Measurements from ENCODE around the gene TMEM255A. TPM values are rescaled to one million over a fixed set of nuclear protein-coding genes. Genes with fewer than 3 reads are reported as not detected.

The TMEM255A gene
- total and polyA plus RNA-seq, 2 experiments from 2014 or later = 0.21 to 0.28 TPM

DNA sequence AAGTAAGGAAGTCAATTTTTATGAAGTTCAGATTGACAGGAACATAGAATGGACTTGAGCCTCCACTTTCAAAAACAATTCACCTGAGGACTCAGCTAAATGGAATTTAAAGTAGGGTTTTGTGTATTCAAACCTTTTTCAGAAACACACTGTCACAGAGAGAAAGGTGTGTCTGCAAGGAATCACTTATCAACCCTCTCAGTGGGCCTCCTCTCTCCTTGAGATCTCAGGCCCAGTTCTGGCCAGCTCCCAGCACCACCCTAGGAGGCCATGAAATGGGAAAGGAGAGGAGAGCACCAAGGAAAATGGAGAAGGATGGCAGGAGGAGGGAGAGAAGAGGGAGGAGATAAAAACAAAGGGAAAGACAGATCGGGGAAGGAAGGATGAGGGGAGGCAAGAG, 28.6 kb downstream of the TMEM255A start:
- Mint-ChIP-seq H3K27ac (no peak overlapping the region), H3K4me3 (no peak overlapping the region), H3K4me1 (peaks cover 17% of the 10 kb centered on the region), H3K27me3 (ENCODE audit: insufficient read depth, low read depth, poor library complexity) (peaks cover 5% of the 10 kb centered on the region), H3K36me3 (ENCODE audit: low read depth) (no peaks in the 10 kb centered on the region; the same call in 2 of the 3 replicates), H3K9me3 (no peaks in the 10 kb centered on the region)
- H3K79me2 ChIP-seq (replicated peaks; ENCODE audit: insufficient read depth) = no peaks in the 10 kb centered on the region
- H3F3A ChIP-seq (replicated peaks; ENCODE audit: low read depth) = no peaks in the 10 kb centered on the region
- no peaks in the 10 kb centered on the region for H3K9me2 ChIP-seq (ENCODE audit: insufficient read depth)
- H3K36me3 ChIP-seq (ENCODE audit: insufficient read depth) = no peaks in the 10 kb centered on the region
- DNase-seq (ENCODE audit: low spot score) (no peak), ATAC-seq (no peak)
- H3K4me1 ChIP-seq (ENCODE audit: insufficient read depth) = peaks cover 1% of the 10 kb centered on the region; the same call in 1 of the 2 replicates
- H2AFZ ChIP-seq = no peak overlapping the region
- TF ChIP-seq, protein P1, sequence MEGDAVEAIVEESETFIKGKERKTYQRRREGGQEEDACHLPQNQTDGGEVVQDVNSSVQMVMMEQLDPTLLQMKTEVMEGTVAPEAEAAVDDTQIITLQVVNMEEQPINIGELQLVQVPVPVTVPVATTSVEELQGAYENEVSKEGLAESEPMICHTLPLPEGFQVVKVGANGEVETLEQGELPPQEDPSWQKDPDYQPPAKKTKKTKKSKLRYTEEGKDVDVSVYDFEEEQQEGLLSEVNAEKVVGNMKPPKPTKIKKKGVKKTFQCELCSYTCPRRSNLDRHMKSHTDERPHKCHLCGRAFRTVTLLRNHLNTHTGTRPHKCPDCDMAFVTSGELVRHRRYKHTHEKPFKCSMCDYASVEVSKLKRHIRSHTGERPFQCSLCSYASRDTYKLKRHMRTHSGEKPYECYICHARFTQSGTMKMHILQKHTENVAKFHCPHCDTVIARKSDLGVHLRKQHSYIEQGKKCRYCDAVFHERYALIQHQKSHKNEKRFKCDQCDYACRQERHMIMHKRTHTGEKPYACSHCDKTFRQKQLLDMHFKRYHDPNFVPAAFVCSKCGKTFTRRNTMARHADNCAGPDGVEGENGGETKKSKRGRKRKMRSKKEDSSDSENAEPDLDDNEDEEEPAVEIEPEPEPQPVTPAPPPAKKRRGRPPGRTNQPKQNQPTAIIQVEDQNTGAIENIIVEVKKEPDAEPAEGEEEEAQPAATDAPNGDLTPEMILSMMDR (conservative IDR thresholded peaks at IDR 0.05; ENCODE audit: low read depth in 2 of 2) = no peak
- TF ChIP-seq CREB1 (CRISPR knock-in tag; IDR thresholded peaks at IDR 0.05; ENCODE audit: low read depth) = no peak
- TF ChIP-seq EZH2phosphoT487 (IDR thresholded peaks at IDR 0.05; ENCODE audit: unreplicated experiment) = no peak
- TF ChIP-seq JUNB (IDR thresholded peaks at IDR 0.05; ENCODE audit: unreplicated experiment) = no peak
- no peak for TF ChIP-seq ZNF114 (CRISPR knock-in tag; IDR thresholded peaks at IDR 0.05)
- TF ChIP-seq, protein P2, sequence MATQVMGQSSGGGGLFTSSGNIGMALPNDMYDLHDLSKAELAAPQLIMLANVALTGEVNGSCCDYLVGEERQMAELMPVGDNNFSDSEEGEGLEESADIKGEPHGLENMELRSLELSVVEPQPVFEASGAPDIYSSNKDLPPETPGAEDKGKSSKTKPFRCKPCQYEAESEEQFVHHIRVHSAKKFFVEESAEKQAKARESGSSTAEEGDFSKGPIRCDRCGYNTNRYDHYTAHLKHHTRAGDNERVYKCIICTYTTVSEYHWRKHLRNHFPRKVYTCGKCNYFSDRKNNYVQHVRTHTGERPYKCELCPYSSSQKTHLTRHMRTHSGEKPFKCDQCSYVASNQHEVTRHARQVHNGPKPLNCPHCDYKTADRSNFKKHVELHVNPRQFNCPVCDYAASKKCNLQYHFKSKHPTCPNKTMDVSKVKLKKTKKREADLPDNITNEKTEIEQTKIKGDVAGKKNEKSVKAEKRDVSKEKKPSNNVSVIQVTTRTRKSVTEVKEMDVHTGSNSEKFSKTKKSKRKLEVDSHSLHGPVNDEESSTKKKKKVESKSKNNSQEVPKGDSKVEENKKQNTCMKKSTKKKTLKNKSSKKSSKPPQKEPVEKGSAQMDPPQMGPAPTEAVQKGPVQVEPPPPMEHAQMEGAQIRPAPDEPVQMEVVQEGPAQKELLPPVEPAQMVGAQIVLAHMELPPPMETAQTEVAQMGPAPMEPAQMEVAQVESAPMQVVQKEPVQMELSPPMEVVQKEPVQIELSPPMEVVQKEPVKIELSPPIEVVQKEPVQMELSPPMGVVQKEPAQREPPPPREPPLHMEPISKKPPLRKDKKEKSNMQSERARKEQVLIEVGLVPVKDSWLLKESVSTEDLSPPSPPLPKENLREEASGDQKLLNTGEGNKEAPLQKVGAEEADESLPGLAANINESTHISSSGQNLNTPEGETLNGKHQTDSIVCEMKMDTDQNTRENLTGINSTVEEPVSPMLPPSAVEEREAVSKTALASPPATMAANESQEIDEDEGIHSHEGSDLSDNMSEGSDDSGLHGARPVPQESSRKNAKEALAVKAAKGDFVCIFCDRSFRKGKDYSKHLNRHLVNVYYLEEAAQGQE (IDR thresholded peaks at IDR 0.05; ENCODE audit: unreplicated experiment) = no peak
- TF ChIP-seq, protein P3, sequence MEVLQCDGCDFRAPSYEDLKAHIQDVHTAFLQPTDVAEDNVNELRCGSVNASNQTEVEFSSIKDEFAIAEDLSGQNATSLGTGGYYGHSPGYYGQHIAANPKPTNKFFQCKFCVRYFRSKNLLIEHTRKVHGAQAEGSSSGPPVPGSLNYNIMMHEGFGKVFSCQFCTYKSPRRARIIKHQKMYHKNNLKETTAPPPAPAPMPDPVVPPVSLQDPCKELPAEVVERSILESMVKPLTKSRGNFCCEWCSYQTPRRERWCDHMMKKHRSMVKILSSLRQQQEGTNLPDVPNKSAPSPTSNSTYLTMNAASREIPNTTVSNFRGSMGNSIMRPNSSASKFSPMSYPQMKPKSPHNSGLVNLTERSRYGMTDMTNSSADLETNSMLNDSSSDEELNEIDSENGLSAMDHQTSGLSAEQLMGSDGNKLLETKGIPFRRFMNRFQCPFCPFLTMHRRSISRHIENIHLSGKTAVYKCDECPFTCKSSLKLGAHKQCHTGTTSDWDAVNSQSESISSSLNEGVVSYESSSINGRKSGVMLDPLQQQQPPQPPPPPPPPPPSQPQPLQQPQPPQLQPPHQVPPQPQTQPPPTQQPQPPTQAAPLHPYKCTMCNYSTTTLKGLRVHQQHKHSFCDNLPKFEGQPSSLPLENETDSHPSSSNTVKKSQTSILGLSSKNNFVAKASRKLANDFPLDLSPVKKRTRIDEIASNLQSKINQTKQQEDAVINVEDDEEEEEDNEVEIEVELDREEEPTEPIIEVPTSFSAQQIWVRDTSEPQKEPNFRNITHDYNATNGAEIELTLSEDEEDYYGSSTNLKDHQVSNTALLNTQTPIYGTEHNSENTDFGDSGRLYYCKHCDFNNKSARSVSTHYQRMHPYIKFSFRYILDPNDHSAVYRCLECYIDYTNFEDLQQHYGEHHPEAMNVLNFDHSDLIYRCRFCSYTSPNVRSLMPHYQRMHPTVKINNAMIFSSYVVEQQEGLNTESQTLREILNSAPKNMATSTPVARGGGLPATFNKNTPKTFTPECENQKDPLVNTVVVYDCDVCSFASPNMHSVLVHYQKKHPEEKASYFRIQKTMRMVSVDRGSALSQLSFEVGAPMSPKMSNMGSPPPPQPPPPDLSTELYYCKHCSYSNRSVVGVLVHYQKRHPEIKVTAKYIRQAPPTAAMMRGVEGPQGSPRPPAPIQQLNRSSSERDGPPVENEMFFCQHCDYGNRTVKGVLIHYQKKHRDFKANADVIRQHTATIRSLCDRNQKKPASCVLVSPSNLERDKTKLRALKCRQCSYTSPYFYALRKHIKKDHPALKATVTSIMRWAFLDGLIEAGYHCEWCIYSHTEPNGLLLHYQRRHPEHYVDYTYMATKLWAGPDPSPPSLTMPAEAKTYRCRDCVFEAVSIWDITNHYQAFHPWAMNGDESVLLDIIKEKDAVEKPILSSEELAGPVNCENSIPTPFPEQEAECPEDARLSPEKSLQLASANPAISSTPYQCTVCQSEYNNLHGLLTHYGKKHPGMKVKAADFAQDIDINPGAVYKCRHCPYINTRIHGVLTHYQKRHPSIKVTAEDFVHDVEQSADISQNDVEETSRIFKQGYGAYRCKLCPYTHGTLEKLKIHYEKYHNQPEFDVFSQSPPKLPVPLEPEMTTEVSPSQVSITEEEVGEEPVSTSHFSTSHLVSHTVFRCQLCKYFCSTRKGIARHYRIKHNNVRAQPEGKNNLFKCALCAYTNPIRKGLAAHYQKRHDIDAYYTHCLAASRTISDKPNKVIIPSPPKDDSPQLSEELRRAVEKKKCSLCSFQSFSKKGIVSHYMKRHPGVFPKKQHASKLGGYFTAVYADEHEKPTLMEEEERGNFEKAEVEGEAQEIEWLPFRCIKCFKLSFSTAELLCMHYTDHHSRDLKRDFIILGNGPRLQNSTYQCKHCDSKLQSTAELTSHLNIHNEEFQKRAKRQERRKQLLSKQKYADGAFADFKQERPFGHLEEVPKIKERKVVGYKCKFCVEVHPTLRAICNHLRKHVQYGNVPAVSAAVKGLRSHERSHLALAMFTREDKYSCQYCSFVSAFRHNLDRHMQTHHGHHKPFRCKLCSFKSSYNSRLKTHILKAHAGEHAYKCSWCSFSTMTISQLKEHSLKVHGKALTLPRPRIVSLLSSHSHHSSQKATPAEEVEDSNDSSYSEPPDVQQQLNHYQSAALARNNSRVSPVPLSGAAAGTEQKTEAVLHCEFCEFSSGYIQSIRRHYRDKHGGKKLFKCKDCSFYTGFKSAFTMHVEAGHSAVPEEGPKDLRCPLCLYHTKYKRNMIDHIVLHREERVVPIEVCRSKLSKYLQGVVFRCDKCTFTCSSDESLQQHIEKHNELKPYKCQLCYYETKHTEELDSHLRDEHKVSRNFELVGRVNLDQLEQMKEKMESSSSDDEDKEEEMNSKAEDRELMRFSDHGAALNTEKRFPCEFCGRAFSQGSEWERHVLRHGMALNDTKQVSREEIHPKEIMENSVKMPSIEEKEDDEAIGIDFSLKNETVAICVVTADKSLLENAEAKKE (CRISPR knock-in tag; IDR thresholded peaks at IDR 0.05) = no peak
- TF ChIP-seq EZH2 (IDR thresholded peaks at IDR 0.05; ENCODE audit: low read depth, unreplicated experiment) = no peak
- no peak for TF ChIP-seq ZNF331 (CRISPR knock-in tag; IDR thresholded peaks at IDR 0.05; ENCODE audit: low read depth)
- TF ChIP-seq STAT1 (IDR thresholded peaks at IDR 0.05; ENCODE audit: unreplicated experiment) = no peak
- H3K4me2 ChIP-seq = no peak overlapping the region
- H4K20me1 ChIP-seq (replicated peaks; ENCODE audit: insufficient read depth) = no peaks in the 10 kb centered on the region
- no peak overlapping the region for H3K4me3 ChIP-seq
- H3K27me3 ChIP-seq (ENCODE audit: insufficient read depth) = peaks cover 6% of the 10 kb centered on the region; the same call in 1 of the 2 replicates
- H3K27ac ChIP-seq (ENCODE audit: low read depth) = no peak overlapping the region
